ENCODE measurements around the gene C2orf72. TPM values are rescaled to one million over a fixed set of nuclear protein-coding genes. Genes with fewer than 3 reads are reported as not detected.
"Not testable (repeated sequence)": the region's sequence is repeated elsewhere in the genome, so short reads cannot be mapped to it uniquely, and the experiment has no call there.

Gene C2orf72
- total RNA-seq, 1 experiment from 2014 or later: not detected

GRCh38 chr2:231059756-231060155 is 22.4 kb downstream of the C2orf72 start:
- peak overlapping the region; percentile 72 for H3K4me2 ChIP-seq (ENCODE audit: low read depth, low read length, poor library complexity, severe bottlenecking)
- H3K9me2 ChIP-seq (replicated peaks; ENCODE audit: insufficient read depth, low read length): no peaks in the 10 kb centered on the region
- no peak overlapping the region for H3K4me3 ChIP-seq (ENCODE audit: low read length)
- H2AFZ ChIP-seq (ENCODE audit: low read length): no peak overlapping the region
- no peak overlapping the region for H3K9ac ChIP-seq (ENCODE audit: low read length)
- no peaks in the 10 kb centered on the region for H3K27me3 ChIP-seq (ENCODE audit: low read length)
- no peaks in the 10 kb centered on the region for H3K9me3 ChIP-seq (ENCODE audit: low read length)
- H3K27ac ChIP-seq (ENCODE audit: low read length): no peak overlapping the region
- peaks cover 25% of the 10 kb centered on the region for H4K20me1 ChIP-seq (ENCODE audit: insufficient read depth, low read depth, low read length)
- no peak for DNase-seq
- peaks cover 79% of the 10 kb centered on the region for H3K79me2 ChIP-seq (ENCODE audit: low read length)
- H3K36me3 ChIP-seq (ENCODE audit: insufficient read depth, low read length): peaks cover 39% of the 10 kb centered on the region
- H3K4me1 ChIP-seq (ENCODE audit: low read length): peaks cover 30% of the 10 kb centered on the region

DNA sequence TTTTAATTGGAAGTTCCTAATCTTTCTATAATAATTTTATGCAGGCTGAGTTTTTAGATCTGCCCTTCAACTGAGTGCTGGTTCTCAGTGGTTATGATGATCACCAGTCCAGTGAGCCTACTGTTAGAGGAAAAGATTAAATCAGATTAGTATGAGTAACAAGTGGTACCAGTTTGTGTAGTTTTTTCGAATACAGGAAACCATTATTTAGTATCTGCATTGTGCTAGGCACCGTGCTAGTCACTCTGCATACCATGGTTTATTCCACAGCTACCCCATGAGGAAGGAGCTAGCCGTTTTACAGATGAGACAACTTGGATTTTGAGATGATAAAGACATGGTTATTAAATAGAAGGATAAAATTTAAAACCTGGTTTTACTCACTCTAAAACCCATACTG is 25.5 kb downstream of the C2orf72 start:
- no peak overlapping the region for H3K4me2 ChIP-seq (ENCODE audit: low read depth, low read length, poor library complexity, severe bottlenecking)
- no peaks in the 10 kb centered on the region for H3K9me2 ChIP-seq (replicated peaks; ENCODE audit: insufficient read depth, low read length)
- H3K4me1 ChIP-seq (ENCODE audit: low read length): peaks cover 24% of the 10 kb centered on the region
- no peaks in the 10 kb centered on the region for H3K9me3 ChIP-seq (ENCODE audit: low read length)
- H3K27ac ChIP-seq (ENCODE audit: low read length): no peak overlapping the region
- no peak overlapping the region for H3K9ac ChIP-seq (ENCODE audit: low read length)
- no peaks in the 10 kb centered on the region for H3K27me3 ChIP-seq (ENCODE audit: low read length)
- H2AFZ ChIP-seq (ENCODE audit: low read length): no peak overlapping the region
- no peak for DNase-seq
- no peak overlapping the region for H3K4me3 ChIP-seq (ENCODE audit: low read length)
- peaks cover 65% of the 10 kb centered on the region for H3K36me3 ChIP-seq (ENCODE audit: insufficient read depth, low read length)
- peaks cover 75% of the 10 kb centered on the region for H3K79me2 ChIP-seq (ENCODE audit: low read length)
- peaks cover 19% of the 10 kb centered on the region for H4K20me1 ChIP-seq (ENCODE audit: insufficient read depth, low read depth, low read length)

DNA sequence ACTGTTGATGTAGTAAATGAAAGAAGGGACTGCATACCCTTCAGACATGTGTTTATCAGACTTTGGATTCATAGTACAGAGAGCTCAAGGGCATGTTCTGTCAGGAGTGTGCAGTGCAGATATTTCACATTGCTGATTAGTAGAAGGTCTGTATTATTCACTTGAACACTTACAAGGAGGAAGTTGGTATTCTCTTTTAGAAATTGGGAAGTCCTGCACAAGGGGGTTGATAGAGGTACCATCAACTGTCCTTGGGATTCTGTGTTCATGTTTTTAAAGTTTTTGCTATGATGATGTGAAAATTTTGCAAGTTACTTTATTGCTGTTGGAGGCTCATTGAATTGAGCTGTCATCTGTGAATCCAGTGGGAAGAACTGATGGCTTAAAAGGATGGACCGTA is 26.0 kb downstream of the C2orf72 start:
- H3K9me3 ChIP-seq (ENCODE audit: low read length): no peaks in the 10 kb centered on the region
- peaks cover 13% of the 10 kb centered on the region for H4K20me1 ChIP-seq (ENCODE audit: insufficient read depth, low read depth, low read length)
- H3K27ac ChIP-seq (ENCODE audit: low read length): no peak overlapping the region
- H3K4me2 ChIP-seq (ENCODE audit: low read depth, low read length, poor library complexity, severe bottlenecking): no peak overlapping the region
- H2AFZ ChIP-seq (ENCODE audit: low read length): no peak overlapping the region
- no peak overlapping the region for H3K9ac ChIP-seq (ENCODE audit: low read length)
- H3K79me2 ChIP-seq (ENCODE audit: low read length): peaks cover 72% of the 10 kb centered on the region
- H3K4me3 ChIP-seq (ENCODE audit: low read length): no peak overlapping the region
- H3K36me3 ChIP-seq (ENCODE audit: insufficient read depth, low read length): peaks cover 70% of the 10 kb centered on the region
- DNase-seq: no peak
- H3K4me1 ChIP-seq (ENCODE audit: low read length): peaks cover 18% of the 10 kb centered on the region
- H3K9me2 ChIP-seq (replicated peaks; ENCODE audit: insufficient read depth, low read length): no peaks in the 10 kb centered on the region
- no peaks in the 10 kb centered on the region for H3K27me3 ChIP-seq (ENCODE audit: low read length)

DNA sequence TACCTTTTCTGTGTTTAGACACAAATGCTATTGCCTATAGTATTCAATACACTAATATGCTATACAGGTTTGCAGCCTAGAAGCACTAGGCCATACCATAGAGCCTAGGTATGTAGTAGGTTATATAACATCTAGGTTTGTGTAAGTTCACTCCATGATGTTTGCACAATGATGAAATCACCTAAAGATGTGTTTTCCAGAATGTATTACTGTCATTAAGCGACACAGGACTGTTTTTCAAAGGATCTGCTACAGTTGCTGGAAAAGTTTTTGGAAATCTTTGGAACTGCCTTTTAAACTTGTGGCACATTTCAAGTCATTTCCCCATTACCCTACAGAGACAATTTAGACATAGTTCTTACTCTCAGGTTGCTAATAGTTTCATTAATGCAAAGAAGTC is 28.6 kb downstream of the C2orf72 start:
- H3K4me2 ChIP-seq (ENCODE audit: low read depth, low read length, poor library complexity, severe bottlenecking): no peak overlapping the region
- H4K20me1 ChIP-seq (ENCODE audit: insufficient read depth, low read depth, low read length): no peaks in the 10 kb centered on the region
- H3K27ac ChIP-seq (ENCODE audit: low read length): no peak overlapping the region
- peaks cover 45% of the 10 kb centered on the region for H3K79me2 ChIP-seq (ENCODE audit: low read length)
- no peaks in the 10 kb centered on the region for H3K9me2 ChIP-seq (replicated peaks; ENCODE audit: insufficient read depth, low read length)
- no peak overlapping the region for H2AFZ ChIP-seq (ENCODE audit: low read length)
- H3K4me3 ChIP-seq (ENCODE audit: low read length): no peak overlapping the region
- H3K9ac ChIP-seq (ENCODE audit: low read length): no peak overlapping the region
- peaks cover 88% of the 10 kb centered on the region for H3K36me3 ChIP-seq (ENCODE audit: insufficient read depth, low read length)
- H3K9me3 ChIP-seq (ENCODE audit: low read length): no peaks in the 10 kb centered on the region
- DNase-seq: no peak
- H3K27me3 ChIP-seq (ENCODE audit: low read length): no peaks in the 10 kb centered on the region
- no peaks in the 10 kb centered on the region; the same call in 1 of the 2 replicates for H3K4me1 ChIP-seq (ENCODE audit: low read length)

DNA sequence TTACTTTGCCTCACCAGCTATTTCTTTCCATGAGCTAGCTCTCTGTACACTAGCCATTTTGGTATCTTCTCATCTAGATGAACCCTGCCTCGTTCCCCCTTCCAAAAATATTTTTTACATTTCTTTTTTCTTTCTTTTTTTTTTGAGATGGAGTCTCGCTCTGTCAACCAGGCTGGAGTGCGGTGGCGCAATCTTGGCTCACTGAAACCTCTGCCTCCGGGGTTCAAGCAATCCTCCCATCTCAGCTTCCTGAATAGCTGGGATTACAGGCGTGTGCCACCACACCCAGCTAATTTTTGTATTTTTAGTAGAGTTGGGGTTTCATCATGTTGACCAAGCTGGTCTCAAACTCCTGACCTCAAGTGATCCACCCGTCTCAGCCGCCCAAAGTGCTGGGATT is 30.2 kb downstream of the C2orf72 start:
- Histone ChIP-seq H3K36me3 (ENCODE audit: insufficient read depth, low read length) (peaks cover 86% of the 10 kb centered on the region), H3K79me2 (ENCODE audit: low read length) (peaks cover 35% of the 10 kb centered on the region)
- not testable (repeated sequence) for H2AFZ ChIP-seq (ENCODE audit: low read length); H3K27me3 ChIP-seq (ENCODE audit: low read length); H4K20me1 ChIP-seq (ENCODE audit: insufficient read depth, low read depth, low read length); H3K4me3 ChIP-seq (ENCODE audit: low read length); H3K4me2 ChIP-seq (ENCODE audit: low read depth, low read length, poor library complexity, severe bottlenecking); H3K9me2 ChIP-seq (replicated peaks; ENCODE audit: insufficient read depth, low read length); H3K4me1 ChIP-seq (ENCODE audit: low read length); H3K9ac ChIP-seq (ENCODE audit: low read length); H3K9me3 ChIP-seq (ENCODE audit: low read length); H3K27ac ChIP-seq (ENCODE audit: low read length); DNase-seq

- peaks cover 34% of the 10 kb centered on the region for H3K79me2 ChIP-seq (ENCODE audit: low read length)
- peaks cover 85% of the 10 kb centered on the region; the same call in 1 of the 2 replicates for H3K36me3 ChIP-seq (ENCODE audit: insufficient read depth, low read length)
Observed at GRCh38 chr2:231068525-231069222, 31.4 kb downstream of the C2orf72 start.

DNA sequence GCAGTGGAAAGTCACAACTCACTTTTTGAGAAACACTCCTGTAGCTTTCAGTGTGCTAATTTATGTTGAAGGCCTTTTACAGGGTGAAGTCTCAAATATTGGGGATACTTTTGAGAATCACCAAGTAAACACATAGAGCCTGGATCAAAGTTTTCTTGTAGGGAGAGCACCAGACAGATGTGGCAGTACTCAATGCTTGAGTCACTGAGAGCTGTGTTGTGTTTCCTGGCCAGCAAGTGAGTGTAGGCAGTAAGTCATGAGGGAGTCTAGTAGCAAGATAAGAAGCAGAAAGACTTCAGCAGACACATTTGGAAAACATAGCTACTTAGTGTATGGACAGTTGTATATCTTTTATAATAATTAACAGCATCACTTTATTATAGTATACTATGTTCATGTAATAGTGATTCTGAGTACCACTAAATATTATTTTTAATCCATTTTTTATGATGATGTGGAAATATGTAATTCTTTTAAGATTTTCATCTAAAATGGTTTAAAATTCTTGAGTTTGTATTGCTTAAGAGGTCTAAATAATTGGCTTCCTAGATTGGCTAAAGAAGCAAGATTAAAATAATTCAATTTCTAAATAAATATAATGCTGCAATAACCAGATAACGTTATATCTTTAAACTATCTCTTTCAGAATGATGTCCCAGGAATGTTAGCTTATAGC is 32.2 kb downstream of the C2orf72 start:
- H3K27ac ChIP-seq (ENCODE audit: low read length): no peak overlapping the region
- H3K4me2 ChIP-seq (ENCODE audit: low read depth, low read length, poor library complexity, severe bottlenecking): no peak overlapping the region
- no peak overlapping the region for H2AFZ ChIP-seq (ENCODE audit: low read length)
- H3K9me3 ChIP-seq (ENCODE audit: low read length): no peaks in the 10 kb centered on the region
- H3K4me1 ChIP-seq (ENCODE audit: low read length): no peaks in the 10 kb centered on the region
- no peak overlapping the region for H3K9ac ChIP-seq (ENCODE audit: low read length)
- peaks cover 31% of the 10 kb centered on the region for H3K79me2 ChIP-seq (ENCODE audit: low read length)
- DNase-seq: no peak
- no peak overlapping the region for H3K4me3 ChIP-seq (ENCODE audit: low read length)
- H4K20me1 ChIP-seq (ENCODE audit: insufficient read depth, low read depth, low read length): no peaks in the 10 kb centered on the region
- H3K36me3 ChIP-seq (ENCODE audit: insufficient read depth, low read length): peaks cover 81% of the 10 kb centered on the region; the same call in 1 of the 2 replicates
- no peaks in the 10 kb centered on the region for H3K9me2 ChIP-seq (replicated peaks; ENCODE audit: insufficient read depth, low read length)
- H3K27me3 ChIP-seq (ENCODE audit: low read length): no peaks in the 10 kb centered on the region

More at GRCh38 chr2:231068525-231069222, 31.4 kb downstream of the C2orf72 start:
- no peak overlapping the region for H3K9ac ChIP-seq (ENCODE audit: low read length)
- H3K4me2 ChIP-seq (ENCODE audit: low read depth, low read length, poor library complexity, severe bottlenecking): no peak overlapping the region
- H2AFZ ChIP-seq (ENCODE audit: low read length): no peak overlapping the region
- H3K27ac ChIP-seq (ENCODE audit: low read length): no peak overlapping the region
- H3K9me2 ChIP-seq (replicated peaks; ENCODE audit: insufficient read depth, low read length): no peaks in the 10 kb centered on the region
- DNase-seq: no peak
- no peaks in the 10 kb centered on the region for H3K27me3 ChIP-seq (ENCODE audit: low read length)
- H3K4me1 ChIP-seq (ENCODE audit: low read length): no peaks in the 10 kb centered on the region
- no peaks in the 10 kb centered on the region for H4K20me1 ChIP-seq (ENCODE audit: insufficient read depth, low read depth, low read length)
- no peak overlapping the region for H3K4me3 ChIP-seq (ENCODE audit: low read length)
- no peaks in the 10 kb centered on the region for H3K9me3 ChIP-seq (ENCODE audit: low read length)

- no peaks in the 10 kb centered on the region for H3K9me2 ChIP-seq (replicated peaks; ENCODE audit: insufficient read depth, low read length)
- no peak overlapping the region for H2AFZ ChIP-seq (ENCODE audit: low read length)
- no peak for DNase-seq
- no peaks in the 10 kb centered on the region for H3K4me1 ChIP-seq (ENCODE audit: low read length)
- no peak overlapping the region for H3K27ac ChIP-seq (ENCODE audit: low read length)
- H3K36me3 ChIP-seq (ENCODE audit: insufficient read depth, low read length): peaks cover 70% of the 10 kb centered on the region
- H3K27me3 ChIP-seq (ENCODE audit: low read length): no peaks in the 10 kb centered on the region
- H3K9me3 ChIP-seq (ENCODE audit: low read length): no peaks in the 10 kb centered on the region
- no peak overlapping the region for H3K4me3 ChIP-seq (ENCODE audit: low read length)
- H3K9ac ChIP-seq (ENCODE audit: low read length): no peak overlapping the region
- no peak overlapping the region for H3K4me2 ChIP-seq (ENCODE audit: low read depth, low read length, poor library complexity, severe bottlenecking)
- no peaks in the 10 kb centered on the region for H4K20me1 ChIP-seq (ENCODE audit: insufficient read depth, low read depth, low read length)
- H3K79me2 ChIP-seq (ENCODE audit: low read length): 0 out of 2 replicates have a peak, but pooled peaks cover 5% of the 10 kb centered on the region
Observed at GRCh38 chr2:231084565-231084964, 47.2 kb downstream of the C2orf72 start.

Data from Karpas-422 (cell line).